ENCODE results near the gene GID8. TPM values are rescaled to one million over a fixed set of nuclear protein-coding genes. Genes with fewer than 3 reads are reported as not detected.
A peak's percentile ranks its signal among the peaks of the same experiment; 100 is the strongest.

The GID8 gene
- total and polyA plus RNA-seq, 9 of the 15 experiments (the other 6 are each of a cell fraction or from before 2014, with no cell fraction given): 7.5 to 31.6 (median 22.2) TPM

DNA sequence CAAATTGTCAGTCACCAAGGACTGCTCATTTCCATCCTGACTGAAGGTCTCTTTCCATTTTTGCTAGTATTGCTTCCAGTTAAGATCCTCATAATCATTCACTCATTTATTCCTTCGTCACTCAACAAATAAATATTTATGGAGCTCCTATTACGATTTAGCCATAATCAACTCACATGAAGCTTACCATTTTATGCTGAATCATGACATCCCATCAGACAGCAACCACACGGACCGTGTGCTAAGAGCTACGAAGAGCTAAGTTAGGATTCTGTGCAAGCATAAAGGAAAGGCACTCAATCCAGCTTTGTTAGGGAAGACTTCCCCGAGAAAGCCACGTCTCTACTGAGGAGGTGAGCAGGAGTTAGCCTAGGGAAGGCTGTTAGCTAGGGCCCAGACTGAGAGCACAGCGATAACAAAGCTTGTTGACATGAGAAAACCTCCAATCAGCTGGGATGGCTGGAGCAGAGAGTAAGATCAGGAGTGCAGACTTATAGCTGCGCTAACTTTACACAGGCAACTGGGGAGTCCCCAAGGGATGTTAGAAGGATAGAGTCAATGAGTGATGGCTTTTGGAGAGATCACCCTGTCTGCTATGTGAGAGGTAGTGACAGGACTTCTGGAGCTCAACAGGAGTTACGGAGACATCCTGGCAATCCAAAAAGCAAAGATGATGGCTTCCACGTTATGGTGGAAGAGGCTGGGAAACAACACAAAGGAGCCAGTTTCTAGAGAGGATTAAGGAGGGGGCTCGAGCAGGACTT is 2.6 kb upstream of the GID8 start (continued):
- no peak for TF ChIP-seq AFF4 (CRISPR knock-in tag; IDR thresholded peaks at IDR 0.05)
- TF ChIP-seq KDM1A (IDR thresholded peaks at IDR 0.05): no peak
- TF ChIP-seq ZNF316 (IDR thresholded peaks at IDR 0.05): peak; percentile 97
- no peak for TF ChIP-seq NFRKB (IDR thresholded peaks at IDR 0.05; ENCODE audit: low read depth)
- peak; percentile 45; the same call in 1 of the 2 replicates for TF ChIP-seq PKNOX1 (IDR thresholded peaks at IDR 0.05)
- TF ChIP-seq, protein P1, sequence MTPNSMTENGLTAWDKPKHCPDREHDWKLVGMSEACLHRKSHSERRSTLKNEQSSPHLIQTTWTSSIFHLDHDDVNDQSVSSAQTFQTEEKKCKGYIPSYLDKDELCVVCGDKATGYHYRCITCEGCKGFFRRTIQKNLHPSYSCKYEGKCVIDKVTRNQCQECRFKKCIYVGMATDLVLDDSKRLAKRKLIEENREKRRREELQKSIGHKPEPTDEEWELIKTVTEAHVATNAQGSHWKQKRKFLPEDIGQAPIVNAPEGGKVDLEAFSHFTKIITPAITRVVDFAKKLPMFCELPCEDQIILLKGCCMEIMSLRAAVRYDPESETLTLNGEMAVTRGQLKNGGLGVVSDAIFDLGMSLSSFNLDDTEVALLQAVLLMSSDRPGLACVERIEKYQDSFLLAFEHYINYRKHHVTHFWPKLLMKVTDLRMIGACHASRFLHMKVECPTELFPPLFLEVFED (CRISPR knock-in tag; conservative IDR thresholded peaks at IDR 0.05): no peak
- peak; percentile 20 for TF ChIP-seq DACH1 (IDR thresholded peaks at IDR 0.05; ENCODE audit: partially characterized antibody)
- TF ChIP-seq RCOR1 (IDR thresholded peaks at IDR 0.05; ENCODE audit: borderline replicate concordance in 1 of 2, low read depth in 2 of 2, low read length in 2 of 2): no peak
- TF ChIP-seq, protein P2, sequence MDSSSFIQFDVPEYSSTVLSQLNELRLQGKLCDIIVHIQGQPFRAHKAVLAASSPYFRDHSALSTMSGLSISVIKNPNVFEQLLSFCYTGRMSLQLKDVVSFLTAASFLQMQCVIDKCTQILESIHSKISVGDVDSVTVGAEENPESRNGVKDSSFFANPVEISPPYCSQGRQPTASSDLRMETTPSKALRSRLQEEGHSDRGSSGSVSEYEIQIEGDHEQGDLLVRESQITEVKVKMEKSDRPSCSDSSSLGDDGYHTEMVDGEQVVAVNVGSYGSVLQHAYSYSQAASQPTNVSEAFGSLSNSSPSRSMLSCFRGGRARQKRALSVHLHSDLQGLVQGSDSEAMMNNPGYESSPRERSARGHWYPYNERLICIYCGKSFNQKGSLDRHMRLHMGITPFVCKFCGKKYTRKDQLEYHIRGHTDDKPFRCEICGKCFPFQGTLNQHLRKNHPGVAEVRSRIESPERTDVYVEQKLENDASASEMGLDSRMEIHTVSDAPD (CRISPR knock-in tag; IDR thresholded peaks at IDR 0.05): no peak
- peak; percentile 41; the same call in 1 of the 2 replicates for TF ChIP-seq DPF2 (IDR thresholded peaks at IDR 0.05)
- TF ChIP-seq NFE2 (IDR thresholded peaks at IDR 0.05; ENCODE audit: low read depth): peak; percentile 82
- no peak for TF ChIP-seq ZNF695 (CRISPR knock-in tag; IDR thresholded peaks at IDR 0.05)
- no peak for TF ChIP-seq HIVEP1 (CRISPR knock-in tag; IDR thresholded peaks at IDR 0.05)
- TF ChIP-seq C11orf30 (IDR thresholded peaks at IDR 0.05; ENCODE audit: low read depth): peak; percentile 94
- TF ChIP-seq POLR2H (tag; IDR thresholded peaks at IDR 0.05; ENCODE audit: low read depth): no peak
- TF ChIP-seq NONO (IDR thresholded peaks at IDR 0.05; ENCODE audit: low read depth in 2 of 2, low read length in 1 of 2): no peak
- TF ChIP-seq, protein P3, sequence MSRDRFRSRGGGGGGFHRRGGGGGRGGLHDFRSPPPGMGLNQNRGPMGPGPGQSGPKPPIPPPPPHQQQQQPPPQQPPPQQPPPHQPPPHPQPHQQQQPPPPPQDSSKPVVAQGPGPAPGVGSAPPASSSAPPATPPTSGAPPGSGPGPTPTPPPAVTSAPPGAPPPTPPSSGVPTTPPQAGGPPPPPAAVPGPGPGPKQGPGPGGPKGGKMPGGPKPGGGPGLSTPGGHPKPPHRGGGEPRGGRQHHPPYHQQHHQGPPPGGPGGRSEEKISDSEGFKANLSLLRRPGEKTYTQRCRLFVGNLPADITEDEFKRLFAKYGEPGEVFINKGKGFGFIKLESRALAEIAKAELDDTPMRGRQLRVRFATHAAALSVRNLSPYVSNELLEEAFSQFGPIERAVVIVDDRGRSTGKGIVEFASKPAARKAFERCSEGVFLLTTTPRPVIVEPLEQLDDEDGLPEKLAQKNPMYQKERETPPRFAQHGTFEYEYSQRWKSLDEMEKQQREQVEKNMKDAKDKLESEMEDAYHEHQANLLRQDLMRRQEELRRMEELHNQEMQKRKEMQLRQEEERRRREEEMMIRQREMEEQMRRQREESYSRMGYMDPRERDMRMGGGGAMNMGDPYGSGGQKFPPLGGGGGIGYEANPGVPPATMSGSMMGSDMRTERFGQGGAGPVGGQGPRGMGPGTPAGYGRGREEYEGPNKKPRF (IDR thresholded peaks at IDR 0.05; ENCODE audit: low read depth, low read length): no peak
